WI38 (cell line): Measurements from ENCODE around the gene MEP1B.

Experiments
- H3K4me3 ChIP-seq: 2 replicates; pipeline ENCODE4 v1.5.1; 2011; ENCODE audit warnings: low read depth, mild to moderate bottlenecking, control low read depth, low read length
- TF ChIP-seq, protein P1 (sequence below): IDR thresholded peaks from 2 replicates; pipeline ENCODE4 v1.5.1; 2012; ENCODE audit warnings: low read depth, mild to moderate bottlenecking, control low read depth, low read length

MEP1B gene

GRCh38 chr18:32242395-32242794 lies 52.6 kb downstream of the MEP1B start:
- H3K4me3 ChIP-seq = no peak overlapping the region
- TF ChIP-seq, protein P1, sequence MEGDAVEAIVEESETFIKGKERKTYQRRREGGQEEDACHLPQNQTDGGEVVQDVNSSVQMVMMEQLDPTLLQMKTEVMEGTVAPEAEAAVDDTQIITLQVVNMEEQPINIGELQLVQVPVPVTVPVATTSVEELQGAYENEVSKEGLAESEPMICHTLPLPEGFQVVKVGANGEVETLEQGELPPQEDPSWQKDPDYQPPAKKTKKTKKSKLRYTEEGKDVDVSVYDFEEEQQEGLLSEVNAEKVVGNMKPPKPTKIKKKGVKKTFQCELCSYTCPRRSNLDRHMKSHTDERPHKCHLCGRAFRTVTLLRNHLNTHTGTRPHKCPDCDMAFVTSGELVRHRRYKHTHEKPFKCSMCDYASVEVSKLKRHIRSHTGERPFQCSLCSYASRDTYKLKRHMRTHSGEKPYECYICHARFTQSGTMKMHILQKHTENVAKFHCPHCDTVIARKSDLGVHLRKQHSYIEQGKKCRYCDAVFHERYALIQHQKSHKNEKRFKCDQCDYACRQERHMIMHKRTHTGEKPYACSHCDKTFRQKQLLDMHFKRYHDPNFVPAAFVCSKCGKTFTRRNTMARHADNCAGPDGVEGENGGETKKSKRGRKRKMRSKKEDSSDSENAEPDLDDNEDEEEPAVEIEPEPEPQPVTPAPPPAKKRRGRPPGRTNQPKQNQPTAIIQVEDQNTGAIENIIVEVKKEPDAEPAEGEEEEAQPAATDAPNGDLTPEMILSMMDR = no peak

- TF ChIP-seq, protein P1 = no peak
- H3K4me3 ChIP-seq = no peak overlapping the region
Measured at GRCh38 chr18:32243358-32243757, 53.5 kb downstream of the MEP1B start.

DNA sequence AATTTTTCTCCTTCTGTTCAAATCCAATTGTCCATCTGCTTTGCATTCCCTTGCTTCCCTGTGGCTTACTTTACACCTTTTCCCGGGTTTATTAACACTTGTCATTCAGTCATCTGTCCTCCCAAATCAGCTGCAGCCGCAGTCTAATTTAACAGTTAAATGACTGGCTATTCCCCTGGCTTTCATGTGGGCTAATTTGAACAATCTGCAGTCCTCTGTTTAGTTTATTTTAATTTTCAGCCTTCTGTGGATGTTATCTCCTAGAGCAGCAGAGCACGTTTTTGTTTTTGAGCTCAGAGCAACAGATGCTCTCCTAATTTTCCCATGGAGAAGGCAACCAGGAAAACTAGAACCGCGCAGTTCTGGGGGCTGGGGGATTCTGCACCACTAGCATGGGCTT lies 55.0 kb downstream of the MEP1B start:
- no peak overlapping the region for H3K4me3 ChIP-seq
- TF ChIP-seq, protein P1 = no peak

DNA sequence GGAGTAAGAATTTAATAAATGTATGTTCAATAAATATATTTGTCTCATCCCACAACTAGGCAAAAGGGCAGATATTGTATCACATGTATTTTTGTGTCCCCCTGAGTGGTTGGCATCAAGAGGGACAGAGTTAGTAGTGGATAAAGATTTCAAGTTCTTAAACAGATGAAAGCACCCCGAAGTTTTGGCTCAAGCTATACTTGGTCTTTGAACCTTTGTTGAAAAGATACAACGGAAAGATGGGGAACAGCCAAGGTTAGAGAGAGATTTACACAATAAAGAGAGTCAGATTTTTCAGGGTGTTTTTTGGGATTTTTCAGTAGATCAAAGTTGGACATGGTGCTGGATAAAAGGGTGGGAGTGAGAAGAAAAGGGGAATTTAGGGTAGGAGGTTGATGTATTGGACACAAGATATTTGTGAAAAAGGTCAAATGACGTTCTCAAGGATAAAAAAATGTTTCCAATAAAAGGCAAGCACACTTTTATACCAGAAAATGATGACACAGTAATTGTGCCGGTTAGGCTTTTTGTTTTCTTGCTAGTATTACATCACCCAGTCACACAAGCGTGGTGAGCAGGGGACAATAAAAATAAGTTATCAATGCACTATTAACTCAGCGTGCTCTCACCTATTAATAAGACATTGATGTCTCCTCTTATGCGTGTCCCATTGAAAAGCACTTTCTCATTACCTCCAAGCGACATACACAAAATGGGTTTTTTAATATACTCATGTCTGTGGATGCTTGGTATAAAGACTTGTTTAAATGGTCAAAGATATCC lies 59.5 kb downstream of the MEP1B start:
- TF ChIP-seq, protein P1 = no peak
- H3K4me3 ChIP-seq = no peak overlapping the region

- no peak overlapping the region for H3K4me3 ChIP-seq
- TF ChIP-seq, protein P1 = no peak
Measured at GRCh38 chr18:32251466-32251865, 61.6 kb downstream of the MEP1B start.

DNA sequence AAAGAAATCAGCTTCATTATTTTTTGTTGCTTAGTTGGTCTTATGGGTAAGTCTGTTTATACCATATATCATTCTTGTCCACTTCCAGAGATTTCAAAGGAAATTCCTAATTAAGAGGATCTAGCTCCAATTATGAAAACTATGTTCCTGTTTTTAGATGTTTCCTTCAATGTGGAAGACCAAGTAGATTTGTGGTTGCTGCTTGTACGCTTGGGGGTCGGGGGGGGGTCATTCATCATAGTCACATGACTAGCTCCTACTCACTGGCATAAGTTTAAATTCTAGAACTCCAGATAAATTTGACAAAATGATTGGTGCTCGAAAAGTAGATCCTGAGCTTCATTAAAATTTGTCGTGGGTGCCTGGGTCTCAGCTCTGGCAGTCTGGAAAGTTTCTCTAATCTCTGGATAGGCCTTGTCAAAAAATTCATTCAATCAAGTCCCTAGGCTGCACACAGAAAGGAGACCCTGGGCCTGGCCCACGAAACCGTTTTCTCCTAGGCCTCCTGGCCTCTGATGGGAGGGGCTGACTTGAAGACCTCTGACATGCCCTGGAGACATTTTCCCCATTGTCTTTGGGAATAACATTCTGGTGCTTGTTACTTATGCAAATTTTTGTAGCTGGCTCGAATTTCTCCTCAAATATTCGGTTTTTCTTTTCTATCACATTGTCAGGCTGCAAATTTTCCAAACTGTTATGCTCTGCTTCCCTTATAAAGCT lies 62.5 kb downstream of the MEP1B start:
- TF ChIP-seq, protein P1 = no peak
- H3K4me3 ChIP-seq = no peak overlapping the region

- H3K4me3 ChIP-seq = no peak overlapping the region
- TF ChIP-seq, protein P1 = no peak
Measured at GRCh38 chr18:32255570-32255969, 65.7 kb downstream of the MEP1B start.
